PC-9 (cell line): ENCODE measurements around the gene YIF1B. TPM values are rescaled to one million over a fixed set of nuclear protein-coding genes. Genes with fewer than 3 reads are reported as not detected.

ENCODE experiments used
- BruUV-seq: library from RNA; stranded (reverse); fragments of 400-500 nt; replicated peaks from 2 replicates; lab custom pipeline; 2021; lab: Mats Ljungman, UMichigan
- CTCF ChIA-PET: fragments of 300-600 bp; sonication (Branson Sonifier 250); formaldehyde crosslinking; loops from one replicate; lab custom pipeline; 2022; ENCODE audit warnings: antibody characterized with exemption; lab: Charles Lee
- POLR2A ChIA-PET: fragments of 300-600 bp; sonication (Branson Sonifier 250); formaldehyde crosslinking; loops from one replicate; lab custom pipeline; 2022; ENCODE audit warnings: antibody characterized with exemption; ENCODE audit not compliant: unreplicated experiment; lab: Charles Lee
- DNase-seq, 2 experiments: peaks; one replicate each; pipeline versions ENCODE4 v3.0.0 to v3.0.0-alpha.2; 2015 to 2022; ENCODE audit warnings: mixed read lengths in 1 of 2
- H2AFZ ChIP-seq: fragments of 200-600 bp; sonication (generic); 2 replicates; pipeline ENCODE4 v1.8.1; 2017; ENCODE audit warnings: antibody characterized with exemption
- H3F3A ChIP-seq: fragments of 200-600 bp; sonication (generic); 2 replicates; pipeline ENCODE4 v1.8.1; 2017; ENCODE audit warnings: antibody characterized with exemption, mild to moderate bottlenecking, low read depth; ENCODE audit not compliant: insufficient read depth
- H3K27ac ChIP-seq: fragments of 200-600 bp; sonication (generic); 2 replicates; pipeline ENCODE4 v1.6.1; 2016; ENCODE audit warnings: mixed run types
- H3K27me3 ChIP-seq: fragments of 200-600 bp; sonication (generic); 2 replicates; pipeline ENCODE4 v1.6.1; 2016; ENCODE audit warnings: low read depth, mixed run types; ENCODE audit not compliant: insufficient read depth
- H3K36me3 ChIP-seq: fragments of 200-600 bp; sonication (generic); 2 replicates; pipeline ENCODE4 v1.6.1; 2016; ENCODE audit warnings: low read depth, mixed run types
- H3K4me1 ChIP-seq: fragments of 200-600 bp; sonication (generic); replicated peaks from 2 replicates; pipeline ENCODE4 v1.6.1; 2016; ENCODE audit warnings: mixed run types; ENCODE audit not compliant: insufficient read depth
- H3K4me2 ChIP-seq: fragments of 200-600 bp; sonication (generic); 2 replicates; pipeline ENCODE4 v1.6.1; 2017; ENCODE audit warnings: mixed run types
- H3K4me3 ChIP-seq: fragments of 200-600 bp; sonication (generic); 2 replicates; pipeline ENCODE4 v1.6.1; 2016; ENCODE audit warnings: mixed run types
- H3K79me2 ChIP-seq: fragments of 200-600 bp; sonication (generic); 2 replicates; pipeline ENCODE4 v1.6.1; 2017; ENCODE audit warnings: low read depth, mixed run types
- H3K9me2 ChIP-seq: fragments of 200-600 bp; sonication (generic); 2 replicates; pipeline ENCODE4 v1.8.1; 2017; ENCODE audit warnings: mild to moderate bottlenecking; ENCODE audit not compliant: insufficient read depth
- H3K9me3 ChIP-seq: fragments of 200-600 bp; sonication (generic); 2 replicates; pipeline ENCODE4 v1.8.1; 2016; ENCODE audit warnings: low read depth; ENCODE audit not compliant: insufficient read depth
- H4K20me1 ChIP-seq: fragments of 200-600 bp; sonication (generic); 2 replicates; pipeline ENCODE4 v1.8.1; 2017; ENCODE audit not compliant: insufficient read depth
- CTCF ChIP-seq: fragments of 200-600 bp; sonication (generic); conservative IDR thresholded peaks from 2 replicates; pipeline ENCODE4 v1.6.1; 2017; ENCODE audit warnings: mixed run types, antibody characterized with exemption, mild to moderate bottlenecking, moderate library complexity
- EZH2 ChIP-seq: fragments of 200-600 bp; sonication (generic); IDR thresholded peaks from 2 replicates; pipeline ENCODE4 v1.8.0; 2017; ENCODE audit warnings: antibody characterized with exemption, low read depth
- intact Hi-C: fragments of 100-400 bp; cut with micrococcal nuclease; formaldehyde crosslinking; loops from one replicate; pipeline ENCODE4 v1.10.0; 2022; ENCODE audit not compliant: unreplicated experiment
- total RNA-seq: library from RNA; stranded (reverse); gene quantifications from 2 replicates; pipeline ENCODE4 v1.2.3, GENCODE V29; 2021

Gene YIF1B
- total RNA-seq, 1 experiment from 2014 or later: 39.8 TPM

- Histone ChIP-seq H2AFZ (no peak overlapping the region), H3K27ac (no peak overlapping the region), H3K9me3 (no peaks in the 10 kb centered on the region), H3K4me1 (no peaks in the 10 kb centered on the region), H4K20me1 (no peaks in the 10 kb centered on the region), H3K36me3 (no peaks in the 10 kb centered on the region), H3K4me2 (no peak overlapping the region), H3K4me3 (no peak overlapping the region), H3K79me2 (no peaks in the 10 kb centered on the region), H3F3A (peaks cover 3% of the 10 kb centered on the region; the same call in 1 of the 2 replicates), H3K9me2 (no peaks in the 10 kb centered on the region), H3K27me3 (no peaks in the 10 kb centered on the region)
- no peak for DNase-seq
- intact Hi-C loops: no loop called here
- CTCF ChIA-PET: interaction anchor here (0.6 kb wide), 1 partner anchor 88 kb away, joined by 3 read pairs; no protein-coding TSS in a partner anchor
- POLR2A ChIA-PET: no interaction called here
- BruUV-seq: no TSS peak
- TF ChIP-seq EZH2 (no peak), CTCF (no peak)
Measured at GRCh38 chr19:38331728-38332127, 16.0 kb upstream of the YIF1B start.

- H3K9me3 ChIP-seq: no peaks in the 10 kb centered on the region
- H2AFZ ChIP-seq: no peak overlapping the region
- H3K36me3 ChIP-seq: no peaks in the 10 kb centered on the region
- H3K4me3 ChIP-seq: no peak overlapping the region
- no peak overlapping the region for H3K4me2 ChIP-seq
- intact Hi-C loops: no loop called here
- no peak for DNase-seq
- no peaks in the 10 kb centered on the region for H3K9me2 ChIP-seq
- TF ChIP-seq EZH2 (no peak), CTCF (no peak)
- H4K20me1 ChIP-seq: no peaks in the 10 kb centered on the region
- H3K79me2 ChIP-seq: no peaks in the 10 kb centered on the region
- no peak overlapping the region for H3K27ac ChIP-seq
- no peaks in the 10 kb centered on the region for H3F3A ChIP-seq
- no peaks in the 10 kb centered on the region for H3K4me1 ChIP-seq
- ChIA-PET POLR2A (no interaction called here), CTCF (interaction anchor here (0.6 kb wide), 1 partner anchor 97 kb away, joined by 5 read pairs; no protein-coding TSS in a partner anchor)
- no peaks in the 10 kb centered on the region for H3K27me3 ChIP-seq
- TSS peak; percentile 10 for BruUV-seq
Measured at GRCh38 chr19:38329651-38330050, 13.9 kb upstream of the YIF1B start.

- Histone ChIP-seq H3K9me2 (no peaks in the 10 kb centered on the region), H3K9me3 (no peaks in the 10 kb centered on the region), H3K4me1 (0 out of 2 replicates have a peak, but pooled peaks cover 3% of the 10 kb centered on the region), H3K27ac (no peak overlapping the region), H3K27me3 (no peaks in the 10 kb centered on the region), H4K20me1 (no peaks in the 10 kb centered on the region), H3K36me3 (no peaks in the 10 kb centered on the region), H3K4me2 (no peak overlapping the region), H2AFZ (no peak overlapping the region), H3F3A (0 out of 2 replicates have a peak, but pooled peaks cover 3% of the 10 kb centered on the region), H3K4me3 (no peak overlapping the region), H3K79me2 (no peaks in the 10 kb centered on the region)
- no peak for DNase-seq
- intact Hi-C loops: no loop called here
- ChIA-PET POLR2A (no interaction called here), CTCF (no interaction called here)
- BruUV-seq: no TSS peak
- TF ChIP-seq EZH2 (no peak), CTCF (no peak)
Measured at GRCh38 chr19:38326591-38326990, 10.8 kb upstream of the YIF1B start.
